NCI-H2171 treated with DMSO at 0.1 percent for 48 hours (cell line): Measurements from ENCODE around the gene PREX1.
A peak's percentile ranks its signal among the peaks of the same experiment; 100 is the strongest.

ENCODE experiments used
- DNase-seq: peaks from one replicate; lab custom pipeline; 2025; lab: John Stamatoyannopoulos, UW

PREX1 gene

DNA sequence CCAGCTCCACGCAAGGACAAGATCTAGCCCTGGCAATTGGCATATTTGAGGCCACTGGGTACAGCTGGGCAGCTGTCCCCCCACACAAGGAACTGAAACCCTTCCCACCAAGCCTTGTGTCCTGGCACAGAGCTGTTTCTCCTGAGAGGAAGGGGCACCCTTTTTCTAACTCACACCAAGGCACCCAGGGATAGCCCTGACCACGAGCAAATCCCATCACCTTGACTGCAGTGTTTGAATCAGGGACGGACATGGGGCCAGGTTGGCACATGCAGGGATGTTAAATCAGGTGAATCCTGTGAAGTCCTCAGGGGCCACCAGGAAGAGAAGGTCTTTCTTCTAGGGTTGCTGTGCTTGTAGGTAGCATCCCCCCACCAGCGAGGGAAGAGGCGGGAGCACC lies 246.6 kb downstream of the PREX1 start:
- no peak for DNase-seq

GRCh38 chr20:48578397-48579098 lies 249.3 kb downstream of the PREX1 start:
- DNase-seq, result no peak

DNA sequence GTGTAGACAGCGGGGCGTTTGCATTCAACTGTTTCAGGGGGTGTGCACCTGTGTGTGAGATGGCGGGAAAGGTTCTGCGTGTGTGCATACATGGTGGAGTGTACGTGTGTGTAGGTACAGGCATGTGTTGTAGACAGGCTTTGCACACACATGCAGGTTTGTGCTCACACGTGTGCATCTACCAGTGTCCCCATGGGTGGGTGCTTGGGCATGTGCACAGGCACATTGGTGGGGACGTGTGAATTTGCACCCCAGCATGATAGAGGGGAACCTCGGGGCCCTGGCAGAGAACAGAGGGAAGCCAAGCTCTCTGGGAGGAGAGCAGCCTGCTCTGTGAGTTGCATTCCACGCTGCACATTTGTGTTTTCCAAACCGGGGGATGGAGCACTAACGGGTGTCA lies 250.2 kb downstream of the PREX1 start:
- no peak for DNase-seq

DNA sequence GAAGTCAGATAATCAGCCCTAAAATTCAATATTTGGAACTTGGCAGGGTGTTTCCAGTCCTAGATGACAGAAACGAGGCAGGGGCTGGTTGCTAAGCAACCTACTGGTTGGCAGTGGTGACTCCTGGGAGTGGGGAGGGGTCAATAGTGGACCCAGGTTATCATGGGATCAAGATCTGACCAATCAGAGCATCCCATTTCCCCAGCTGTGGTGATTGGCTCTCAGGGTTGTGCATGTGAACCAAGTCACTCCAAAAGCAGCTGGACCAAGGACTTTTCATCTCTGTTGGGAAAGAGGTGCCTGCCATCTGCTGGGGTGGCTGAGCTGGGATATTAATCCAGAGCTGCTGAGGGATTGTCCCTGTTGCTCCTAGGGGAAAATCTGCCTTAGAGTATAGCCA lies 253.4 kb downstream of the PREX1 start:
- peak; percentile 76 for DNase-seq
